ENCODE data around the gene SH3BP1. TPM values are rescaled to one million over a fixed set of nuclear protein-coding genes. Genes with fewer than 3 reads are reported as not detected.

The SH3BP1 gene
- total and polyA plus RNA-seq, 9 of the 15 experiments (the other 6 are each of a cell fraction or from before 2014, with no cell fraction given), result 0.10 to 36.2 (median 10.4) TPM

DNA sequence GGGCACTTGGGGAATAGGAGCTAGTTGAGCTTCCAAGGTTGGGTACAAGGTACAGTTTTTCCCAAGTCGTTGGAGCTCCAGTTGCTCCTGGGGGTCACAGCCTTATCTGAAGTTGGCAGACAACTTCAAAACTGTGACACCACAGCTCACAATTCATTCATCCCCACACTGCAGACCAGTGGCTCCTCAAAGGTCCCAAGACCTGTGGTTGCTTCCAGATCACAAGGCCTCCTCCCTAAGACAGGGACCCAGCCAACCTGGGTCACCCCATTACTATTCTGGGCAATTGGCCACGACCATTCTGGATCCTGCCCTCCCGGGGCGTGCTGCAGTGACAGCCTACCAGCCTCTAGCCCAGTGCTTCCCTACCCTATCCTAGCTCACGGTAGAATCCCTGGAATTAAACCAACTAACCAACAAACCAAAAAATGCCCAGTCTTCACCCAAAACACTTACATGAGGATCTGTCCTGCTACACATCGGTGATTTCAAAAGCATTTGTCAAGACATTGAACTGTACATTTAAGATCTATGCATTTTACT lies 18.2 kb downstream of the SH3BP1 start (continued):
- TF ChIP-seq, protein P1, sequence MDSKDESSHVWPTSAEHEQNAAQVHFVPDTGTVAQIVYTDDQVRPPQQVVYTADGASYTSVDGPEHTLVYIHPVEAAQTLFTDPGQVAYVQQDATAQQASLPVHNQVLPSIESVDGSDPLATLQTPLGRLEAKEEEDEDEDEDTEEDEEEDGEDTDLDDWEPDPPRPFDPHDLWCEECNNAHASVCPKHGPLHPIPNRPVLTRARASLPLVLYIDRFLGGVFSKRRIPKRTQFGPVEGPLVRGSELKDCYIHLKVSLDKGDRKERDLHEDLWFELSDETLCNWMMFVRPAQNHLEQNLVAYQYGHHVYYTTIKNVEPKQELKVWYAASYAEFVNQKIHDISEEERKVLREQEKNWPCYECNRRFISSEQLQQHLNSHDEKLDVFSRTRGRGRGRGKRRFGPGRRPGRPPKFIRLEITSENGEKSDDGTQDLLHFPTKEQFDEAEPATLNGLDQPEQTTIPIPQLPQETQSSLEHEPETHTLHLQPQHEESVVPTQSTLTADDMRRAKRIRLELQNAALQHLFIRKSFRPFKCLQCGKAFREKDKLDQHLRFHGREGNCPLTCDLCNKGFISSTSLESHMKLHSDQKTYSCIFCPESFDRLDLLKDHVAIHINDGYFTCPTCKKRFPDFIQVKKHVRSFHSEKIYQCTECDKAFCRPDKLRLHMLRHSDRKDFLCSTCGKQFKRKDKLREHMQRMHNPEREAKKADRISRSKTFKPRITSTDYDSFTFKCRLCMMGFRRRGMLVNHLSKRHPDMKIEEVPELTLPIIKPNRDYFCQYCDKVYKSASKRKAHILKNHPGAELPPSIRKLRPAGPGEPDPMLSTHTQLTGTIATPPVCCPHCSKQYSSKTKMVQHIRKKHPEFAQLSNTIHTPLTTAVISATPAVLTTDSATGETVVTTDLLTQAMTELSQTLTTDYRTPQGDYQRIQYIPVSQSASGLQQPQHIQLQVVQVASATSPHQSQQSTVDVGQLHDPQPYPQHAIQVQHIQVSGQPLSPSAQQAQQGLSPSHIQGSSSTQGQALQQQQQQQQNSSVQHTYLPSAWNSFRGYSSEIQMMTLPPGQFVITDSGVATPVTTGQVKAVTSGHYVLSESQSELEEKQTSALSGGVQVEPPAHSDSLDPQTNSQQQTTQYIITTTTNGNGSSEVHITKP (IDR thresholded peaks at IDR 0.05; ENCODE audit: partially characterized antibody), result peak; percentile 61

DNA sequence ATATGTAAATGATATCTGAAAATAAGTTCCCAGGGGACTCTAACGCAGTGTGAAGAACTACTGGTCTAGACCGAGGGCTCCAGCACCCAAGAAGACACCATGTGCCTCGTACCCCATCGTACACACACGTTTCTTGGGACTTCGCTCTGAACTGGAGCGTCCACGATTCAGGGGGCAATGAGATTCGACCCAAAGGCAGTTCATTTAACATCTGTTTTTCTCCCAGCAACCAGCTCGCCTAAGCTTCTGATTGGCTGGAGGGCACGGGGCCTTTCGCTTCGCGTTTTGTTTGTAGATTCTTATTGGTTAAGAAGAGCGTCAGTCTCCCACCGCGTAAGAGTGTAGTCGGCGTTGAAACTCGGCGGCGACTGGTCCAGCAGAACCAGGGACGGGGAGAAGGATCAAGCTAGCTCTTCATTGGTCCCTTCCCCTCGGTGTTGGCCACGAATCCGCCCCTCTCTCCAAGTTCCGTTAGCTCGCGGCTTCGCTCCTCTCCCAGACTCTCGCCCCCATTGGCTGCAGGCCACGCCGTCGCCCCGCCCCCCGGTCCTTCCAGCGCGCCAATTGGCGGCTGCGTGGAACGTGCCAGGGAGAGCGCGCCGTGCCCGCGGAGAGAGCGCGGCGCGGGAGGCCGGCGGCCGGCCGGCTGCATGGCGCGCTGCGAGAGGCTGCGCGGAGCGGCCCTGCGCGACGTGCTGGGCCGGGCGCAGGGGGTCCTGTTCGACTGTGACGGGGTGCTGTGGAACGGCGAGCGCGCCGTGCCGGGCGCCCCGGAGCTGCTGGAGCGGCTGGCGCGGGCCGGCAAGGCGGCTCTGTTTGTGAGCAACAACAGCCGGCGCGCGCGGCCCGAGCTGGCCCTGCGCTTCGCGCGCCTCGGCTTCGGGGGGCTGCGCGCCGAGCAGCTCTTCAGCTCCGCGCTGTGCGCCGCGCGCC lies 18.9 kb downstream of the SH3BP1 start, which contains the start of gene PDXP:
Gene PDXP (plus strand): TSS at position 591 of the 933 bp plus-strand sequence. CDS start 60 bp downstream, at position 651.
- in situ Hi-C loops (cut with MboI), result no loop called here
- CTCF ChIA-PET (ENCODE audit: low intra/inter-chr PET ratio), result no interaction called here
- Histone ChIP-seq H3K79me2 (ENCODE audit: control insufficient read depth, insufficient read depth, low read length) (peaks cover 47% of the 10 kb centered on the region), H2AFZ (ENCODE audit: low read depth, low read length) (peak within 1 kb of the TSS; percentile 89), H3K27me3 (ENCODE audit: control insufficient read depth in 2 of 2, insufficient read depth in 2 of 2, low read length in 2 of 2) (no peaks in the 10 kb centered on the region), H3K4me2 (ENCODE audit: insufficient read depth, low read length) (peak within 1 kb of the TSS; percentile 92), H3K4me1 (replicated peaks in 1 of 2; ENCODE audit: control insufficient read depth in 2 of 2, insufficient read depth in 2 of 2, low read length in 2 of 2) (peaks cover 20 to 27% of the 10 kb centered on the region in 2 experiments), H4K20me1 (replicated peaks; ENCODE audit: control insufficient read depth, insufficient read depth, low read length) (peaks cover 17% of the 10 kb centered on the region), H3K9ac (ENCODE audit: insufficient read depth in 1 of 2, low read depth in 2 of 2, low read length in 2 of 2) (peak within 1 kb of the TSS; percentile 85 to 97), H3K9me3 (replicated peaks; ENCODE audit: control insufficient read depth, insufficient read depth, low read depth, low read length) (no peaks in the 10 kb centered on the region), H3K27ac (ENCODE audit: extremely low read depth, low read depth, low read length) (peak within 1 kb of the TSS; percentile 88), H3K9me1 (ENCODE audit: control insufficient read depth, insufficient read depth, low read length) (peaks cover 4% of the 10 kb centered on the region), H3K36me3 (ENCODE audit: control insufficient read depth, insufficient read depth, low read length) (peaks cover 33% of the 10 kb centered on the region; the same call in 2 of the 3 replicates), H3K4me3 (peak within 1 kb of the TSS; percentile 63)
- DNase-seq (ENCODE audit: extremely low read depth in 1 of 4, low spot score in 3 of 4), result peak; percentile 89 to 98 (median 94)
- no TSS peak for BruUV-seq (replicated peaks)
- intact Hi-C loops (cut with micrococcal nuclease), result no loop called here
- peak; percentile 96 for ATAC-seq
- FAIRE-seq, result peak; percentile 98
- POLR2A ChIA-PET, result interaction anchor here (0.6 to 2.0 kb wide), 14 partner anchors 9 to 1192 kb away, joined by 3 to 14 read pairs (median 3); partner anchors contain the start of genes GGA1 and LGALS1
- under 1% methylated on average over 60 of the region's 101 CpGs for WGBS (ENCODE audit: insufficient coverage, low coverage, missing lambda C conversion rate)
- TF ChIP-seq MYC (IDR thresholded peaks at IDR 0.05; ENCODE audit: low read depth, low read length) (peak; percentile 45), MYC (CRISPR knock-in tag; IDR thresholded peaks at IDR 0.05; ENCODE audit: borderline replicate concordance, low read depth) (no peak), HDAC2 (IDR thresholded peaks at IDR 0.05) (no peak), EP400 (IDR thresholded peaks at IDR 0.05) (peak; percentile 61), YY1 (IDR thresholded peaks at IDR 0.05; ENCODE audit: borderline replicate concordance in 1 of 3, control insufficient read depth in 1 of 3, extremely low read depth in 1 of 3, insufficient read depth in 3 of 3, insufficient read length in 1 of 3, insufficient replicate concordance in 2 of 3, low read depth in 1 of 3, low read length in 2 of 3) (peak in 1 of 3 experiments; percentile 47)
- TF ChIP-seq, protein P2, sequence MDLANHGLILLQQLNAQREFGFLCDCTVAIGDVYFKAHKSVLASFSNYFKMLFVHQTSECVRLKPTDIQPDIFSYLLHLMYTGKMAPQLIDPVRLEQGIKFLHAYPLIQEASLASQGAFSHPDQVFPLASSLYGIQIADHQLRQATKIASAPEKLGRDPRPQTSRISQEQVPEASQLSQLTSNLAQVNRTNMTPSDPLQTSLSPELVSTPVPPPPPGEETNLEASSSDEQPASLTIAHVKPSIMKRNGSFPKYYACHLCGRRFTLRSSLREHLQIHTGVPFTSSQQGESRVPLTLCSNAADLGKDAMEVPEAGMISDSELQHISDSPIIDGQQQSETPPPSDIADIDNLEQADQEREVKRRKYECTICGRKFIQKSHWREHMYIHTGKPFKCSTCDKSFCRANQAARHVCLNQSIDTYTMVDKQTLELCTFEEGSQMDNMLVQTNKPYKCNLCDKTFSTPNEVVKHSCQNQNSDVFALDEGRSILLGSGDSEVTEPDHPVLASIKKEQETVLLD (IDR thresholded peaks at IDR 0.05), result no peak
- TF ChIP-seq, protein P3, sequence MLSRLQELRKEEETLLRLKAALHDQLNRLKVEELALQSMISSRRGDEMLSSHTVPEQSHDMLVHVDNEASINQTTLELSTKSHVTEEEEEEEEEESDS (CRISPR knock-in tag; IDR thresholded peaks at IDR 0.05), result no peak
- TF ChIP-seq, protein P4, sequence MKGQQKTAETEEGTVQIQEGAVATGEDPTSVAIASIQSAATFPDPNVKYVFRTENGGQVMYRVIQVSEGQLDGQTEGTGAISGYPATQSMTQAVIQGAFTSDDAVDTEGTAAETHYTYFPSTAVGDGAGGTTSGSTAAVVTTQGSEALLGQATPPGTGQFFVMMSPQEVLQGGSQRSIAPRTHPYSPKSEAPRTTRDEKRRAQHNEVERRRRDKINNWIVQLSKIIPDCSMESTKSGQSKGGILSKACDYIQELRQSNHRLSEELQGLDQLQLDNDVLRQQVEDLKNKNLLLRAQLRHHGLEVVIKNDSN (CRISPR knock-in tag; IDR thresholded peaks at IDR 0.05), result peak; percentile 58
